GM23248 (cell line): ENCODE measurements around the gene CRLF3.
"Not testable (repeated sequence)": the region's sequence is repeated elsewhere in the genome, so short reads cannot be mapped to it uniquely, and the experiment has no call there.

Source experiments
- EZH2 ChIP-seq: fragments of 200-600 bp; sonication (generic); IDR thresholded peaks from 2 replicates; pipeline ENCODE4 v1.6.1; 2018; ENCODE audit warnings: antibody characterized with exemption, mild to moderate bottlenecking; ENCODE audit not compliant: insufficient read depth, poor library complexity, severe bottlenecking
- EZH2phosphoT487 ChIP-seq: fragments of 200-600 bp; sonication (generic); IDR thresholded peaks from 2 replicates; pipeline ENCODE4 v1.6.1; 2018; ENCODE audit warnings: antibody characterized with exemption, moderate library complexity, mild to moderate bottlenecking, low read depth; ENCODE audit not compliant: insufficient read depth

DNA sequence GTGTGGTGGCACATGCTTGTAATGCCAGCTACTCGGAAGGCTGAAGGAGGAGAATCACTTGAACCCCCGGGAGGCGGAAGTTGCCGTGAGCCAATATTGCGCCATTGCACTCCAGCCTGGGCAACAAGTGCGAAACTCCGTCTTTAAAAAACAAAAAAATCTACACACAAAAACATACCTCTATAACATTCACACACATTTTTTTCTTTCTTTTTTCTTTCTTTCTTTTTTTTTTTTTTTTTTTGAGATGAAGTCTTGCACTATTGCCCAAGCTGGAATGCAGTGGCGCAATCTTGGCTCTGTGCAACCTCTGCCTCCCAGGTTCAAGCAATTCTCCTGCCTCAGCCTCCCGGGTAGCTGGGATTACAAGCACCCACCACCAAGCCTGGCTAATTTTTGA lies 9.6 kb downstream of the CRLF3 start:
- TF ChIP-seq EZH2, EZH2phosphoT487: not testable (repeated sequence)
